ENCODE data around the gene TPPP2.

TPPP2 gene

DNA sequence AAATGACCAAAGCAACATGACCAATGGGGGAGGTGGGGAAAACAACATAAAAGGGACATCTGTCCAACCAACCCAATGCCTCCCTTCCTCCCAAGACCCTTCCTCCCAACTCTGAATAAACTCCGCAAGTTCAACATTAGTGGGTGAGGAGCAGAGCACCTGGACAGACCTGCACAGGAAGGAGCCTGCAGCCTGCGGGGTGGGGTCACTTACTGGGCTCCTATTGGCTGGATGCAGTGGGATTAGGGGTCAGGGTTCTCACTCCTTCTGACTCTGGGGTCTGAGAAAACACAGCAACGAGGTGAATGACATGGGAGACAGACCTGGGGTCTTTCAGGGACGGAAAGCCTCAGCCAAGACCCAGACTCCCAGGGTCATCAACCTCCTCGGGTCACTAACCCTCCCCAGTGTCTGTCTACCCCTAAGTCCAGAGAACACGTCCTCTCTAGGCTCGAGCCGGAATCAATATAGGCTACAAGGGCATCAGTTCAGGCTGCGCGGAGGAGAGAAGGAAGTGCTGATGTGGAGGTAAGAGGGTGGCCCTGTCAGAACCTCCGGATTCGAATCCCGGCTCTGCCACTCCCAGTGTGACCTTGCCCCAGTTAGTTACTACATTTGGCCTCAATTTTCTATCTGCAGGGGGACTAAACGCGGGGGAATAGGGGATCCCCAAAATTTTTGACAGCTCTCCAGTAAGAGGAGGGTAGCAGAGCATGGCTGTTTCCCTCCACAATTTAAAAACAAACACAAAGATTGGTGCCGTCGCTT is 6.0 kb upstream of the TPPP2 start:
- no peak for TF ChIP-seq SIN3A (IDR thresholded peaks at IDR 0.05; ENCODE audit: borderline replicate concordance, insufficient read depth, low read length)
- no peak for TF ChIP-seq FOXP2 (optimal IDR thresholded peaks at IDR 0.05; ENCODE audit: borderline replicate concordance, extremely low read depth, extremely low read length, insufficient read depth)
- TF ChIP-seq, protein P1, sequence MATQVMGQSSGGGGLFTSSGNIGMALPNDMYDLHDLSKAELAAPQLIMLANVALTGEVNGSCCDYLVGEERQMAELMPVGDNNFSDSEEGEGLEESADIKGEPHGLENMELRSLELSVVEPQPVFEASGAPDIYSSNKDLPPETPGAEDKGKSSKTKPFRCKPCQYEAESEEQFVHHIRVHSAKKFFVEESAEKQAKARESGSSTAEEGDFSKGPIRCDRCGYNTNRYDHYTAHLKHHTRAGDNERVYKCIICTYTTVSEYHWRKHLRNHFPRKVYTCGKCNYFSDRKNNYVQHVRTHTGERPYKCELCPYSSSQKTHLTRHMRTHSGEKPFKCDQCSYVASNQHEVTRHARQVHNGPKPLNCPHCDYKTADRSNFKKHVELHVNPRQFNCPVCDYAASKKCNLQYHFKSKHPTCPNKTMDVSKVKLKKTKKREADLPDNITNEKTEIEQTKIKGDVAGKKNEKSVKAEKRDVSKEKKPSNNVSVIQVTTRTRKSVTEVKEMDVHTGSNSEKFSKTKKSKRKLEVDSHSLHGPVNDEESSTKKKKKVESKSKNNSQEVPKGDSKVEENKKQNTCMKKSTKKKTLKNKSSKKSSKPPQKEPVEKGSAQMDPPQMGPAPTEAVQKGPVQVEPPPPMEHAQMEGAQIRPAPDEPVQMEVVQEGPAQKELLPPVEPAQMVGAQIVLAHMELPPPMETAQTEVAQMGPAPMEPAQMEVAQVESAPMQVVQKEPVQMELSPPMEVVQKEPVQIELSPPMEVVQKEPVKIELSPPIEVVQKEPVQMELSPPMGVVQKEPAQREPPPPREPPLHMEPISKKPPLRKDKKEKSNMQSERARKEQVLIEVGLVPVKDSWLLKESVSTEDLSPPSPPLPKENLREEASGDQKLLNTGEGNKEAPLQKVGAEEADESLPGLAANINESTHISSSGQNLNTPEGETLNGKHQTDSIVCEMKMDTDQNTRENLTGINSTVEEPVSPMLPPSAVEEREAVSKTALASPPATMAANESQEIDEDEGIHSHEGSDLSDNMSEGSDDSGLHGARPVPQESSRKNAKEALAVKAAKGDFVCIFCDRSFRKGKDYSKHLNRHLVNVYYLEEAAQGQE (IDR thresholded peaks at IDR 0.05; ENCODE audit: insufficient read depth in 1 of 2, low read depth in 2 of 2, low read length in 2 of 2) = no peak
- no peak for TF ChIP-seq TAF1 (IDR thresholded peaks at IDR 0.05; ENCODE audit: borderline replicate concordance, insufficient read depth, low read length)
- no peak for TF ChIP-seq POLR2AphosphoS5 (IDR thresholded peaks at IDR 0.05; ENCODE audit: low read depth, low read length)

DNA sequence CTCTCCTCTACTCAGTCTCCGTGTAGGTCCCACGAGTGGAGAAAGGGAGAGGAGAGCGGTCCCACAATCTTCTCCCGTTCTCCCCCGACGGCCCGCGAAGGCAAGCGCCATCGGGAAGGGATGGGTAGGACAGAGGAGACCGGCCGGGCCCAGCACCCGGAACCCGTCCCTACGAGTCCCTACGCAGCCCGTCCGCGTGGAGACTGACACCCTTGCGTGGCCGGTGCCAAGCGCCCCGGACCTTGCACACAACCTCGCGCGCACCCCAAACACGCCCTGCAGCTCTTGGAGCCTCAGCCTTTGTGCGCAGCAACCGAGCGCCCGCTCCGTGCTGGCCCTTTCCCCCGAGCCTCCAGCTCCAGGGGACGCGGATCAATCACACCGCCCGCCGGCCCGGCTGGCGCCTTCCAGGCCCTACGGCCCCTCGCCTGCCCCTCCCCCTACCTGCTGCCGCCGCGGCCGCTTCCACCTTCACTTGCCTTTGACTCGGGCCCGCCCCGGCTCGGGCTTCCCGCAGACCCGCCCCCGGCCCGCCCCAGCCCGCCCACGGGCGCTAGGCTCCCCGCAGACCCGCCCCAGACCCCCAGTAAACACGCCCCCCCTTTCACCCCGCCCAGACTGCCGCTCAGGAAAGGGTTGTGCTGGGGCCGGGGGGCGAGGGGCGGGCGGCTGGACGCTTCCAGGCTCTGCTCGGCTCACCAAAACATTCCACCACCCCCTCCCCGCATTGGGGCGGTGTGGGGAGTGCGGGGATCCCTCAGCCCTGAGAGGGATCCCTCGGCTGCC is 5.2 kb upstream of the TPPP2 start, which contains the start of gene NDRG2:
Gene NDRG2, minus strand, starts transcription at position 477 of the 786 bp plus-strand sequence. CDS start 1,746 bp downstream, outside the sequence.
- TF ChIP-seq, protein P1 (IDR thresholded peaks at IDR 0.05; ENCODE audit: insufficient read depth in 1 of 2, low read depth in 2 of 2, low read length in 2 of 2) = no peak
- TF ChIP-seq TAF1 (IDR thresholded peaks at IDR 0.05; ENCODE audit: borderline replicate concordance, insufficient read depth, low read length) (no peak), SIN3A (IDR thresholded peaks at IDR 0.05; ENCODE audit: borderline replicate concordance, insufficient read depth, low read length) (no peak), FOXP2 (optimal IDR thresholded peaks at IDR 0.05; ENCODE audit: borderline replicate concordance, extremely low read depth, extremely low read length, insufficient read depth) (no peak), POLR2AphosphoS5 (IDR thresholded peaks at IDR 0.05; ENCODE audit: low read depth, low read length) (no peak)

DNA sequence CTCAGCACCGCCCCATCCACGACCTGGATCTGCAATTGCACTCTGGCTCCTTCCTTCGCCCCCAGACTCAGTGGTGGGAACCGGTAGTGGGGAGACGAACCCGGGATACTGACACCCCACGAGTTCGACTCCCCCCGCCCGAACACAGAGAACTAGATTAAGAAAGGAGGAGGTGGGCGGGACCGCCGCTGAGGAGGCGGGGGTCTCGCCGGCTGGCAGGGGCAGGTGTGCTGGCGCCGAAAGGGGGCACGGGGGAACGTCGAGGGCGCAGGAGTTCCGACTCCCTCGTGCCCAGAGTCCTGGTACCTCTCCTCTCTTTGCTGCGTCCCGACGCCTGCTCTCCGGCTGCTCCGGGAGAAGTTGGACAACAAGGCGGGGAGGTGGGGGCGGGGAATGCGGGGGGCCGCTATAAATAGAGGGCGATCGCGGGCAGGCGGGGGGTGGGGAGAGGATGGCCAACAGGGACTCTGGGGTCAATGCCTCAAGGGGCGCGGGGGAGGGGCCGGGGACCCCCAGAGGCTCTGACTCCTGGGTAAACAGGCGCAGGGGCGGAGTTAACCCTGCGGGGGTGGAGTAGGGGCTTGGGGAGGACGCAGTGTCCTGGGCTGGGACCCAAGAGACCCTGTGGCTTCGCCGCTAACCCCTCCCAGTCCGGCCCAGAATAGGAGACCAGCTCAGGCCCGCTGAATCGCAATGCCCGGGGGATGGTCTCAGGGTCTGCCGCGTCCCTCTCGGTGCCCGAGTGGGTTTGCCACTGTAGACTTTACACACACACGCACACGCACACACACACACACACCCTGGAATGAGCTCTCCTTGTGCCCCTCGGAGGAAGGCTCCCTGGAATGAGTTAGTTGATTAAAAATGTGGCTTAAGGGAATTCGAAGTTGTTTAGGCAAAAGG is 4.4 kb upstream of the TPPP2 start:
- TF ChIP-seq SIN3A (IDR thresholded peaks at IDR 0.05; ENCODE audit: borderline replicate concordance, insufficient read depth, low read length) (no peak), FOXP2 (optimal IDR thresholded peaks at IDR 0.05; ENCODE audit: borderline replicate concordance, extremely low read depth, extremely low read length, insufficient read depth) (no peak), TAF1 (IDR thresholded peaks at IDR 0.05; ENCODE audit: borderline replicate concordance, insufficient read depth, low read length) (no peak), POLR2AphosphoS5 (IDR thresholded peaks at IDR 0.05; ENCODE audit: low read depth, low read length) (no peak)
- TF ChIP-seq, protein P1 (IDR thresholded peaks at IDR 0.05; ENCODE audit: insufficient read depth in 1 of 2, low read depth in 2 of 2, low read length in 2 of 2) = no peak

DNA sequence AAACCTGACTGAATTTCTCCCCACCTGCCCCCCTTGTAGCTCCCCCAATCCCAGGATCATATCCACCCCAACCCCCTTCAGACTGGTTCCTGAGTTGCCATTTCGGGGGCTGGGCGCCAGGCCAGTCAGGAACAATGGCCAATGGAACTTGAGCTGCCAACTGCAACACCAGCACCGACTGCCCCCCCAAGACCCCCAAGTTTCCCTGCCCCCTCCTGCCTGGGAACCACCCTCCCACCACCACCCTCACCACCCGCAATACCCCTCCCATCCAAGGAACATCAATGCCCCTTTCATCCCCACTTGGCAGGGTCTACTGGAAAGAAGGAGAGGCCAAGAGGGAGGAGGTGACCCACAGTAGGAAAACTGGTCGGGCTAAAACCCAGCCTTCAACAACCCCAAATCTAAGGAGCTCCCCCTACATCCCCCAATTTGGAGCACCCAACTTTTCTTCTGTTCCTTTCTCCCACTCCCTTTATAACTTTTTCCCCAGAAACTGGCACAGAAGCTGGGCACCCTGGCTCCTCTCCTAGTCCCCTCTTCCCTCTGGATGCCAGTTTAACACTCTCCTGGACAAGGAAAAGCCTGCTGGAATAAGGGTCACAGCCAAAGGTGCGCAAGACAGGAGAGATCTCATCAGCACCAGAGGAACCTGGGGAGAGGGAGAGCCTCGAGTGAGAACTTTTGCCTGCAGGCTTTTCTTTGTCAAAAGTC is 3.6 kb upstream of the TPPP2 start:
- TF ChIP-seq, protein P1 (IDR thresholded peaks at IDR 0.05; ENCODE audit: insufficient read depth in 1 of 2, low read depth in 2 of 2, low read length in 2 of 2) = no peak
- TF ChIP-seq FOXP2 (optimal IDR thresholded peaks at IDR 0.05; ENCODE audit: borderline replicate concordance, extremely low read depth, extremely low read length, insufficient read depth) (no peak), TAF1 (IDR thresholded peaks at IDR 0.05; ENCODE audit: borderline replicate concordance, insufficient read depth, low read length) (no peak), SIN3A (IDR thresholded peaks at IDR 0.05; ENCODE audit: borderline replicate concordance, insufficient read depth, low read length) (no peak), POLR2AphosphoS5 (IDR thresholded peaks at IDR 0.05; ENCODE audit: low read depth, low read length) (no peak)
